Neural progenitor cell (in vitro differentiated cells): ENCODE data around the gene CPOX. TPM values are rescaled to one million over a fixed set of nuclear protein-coding genes. Genes with fewer than 3 reads are reported as not detected.

Experiments
- DNase-seq: peaks from one replicate; pipeline ENCODE4 v3.0.0-alpha.2; 2016; ENCODE audit warnings: low spot score
- H2AFZ ChIP-seq: fragments of 200-600 bp; sonication (generic); replicated peaks from 2 replicates; pipeline ENCODE4 v1.6.1; 2016; ENCODE audit warnings: antibody characterized with exemption
- H3F3A ChIP-seq: fragments of 200-600 bp; sonication (generic); 2 replicates; pipeline ENCODE4 v1.6.1; 2016; ENCODE audit warnings: antibody characterized with exemption, low read depth
- H3K27ac ChIP-seq: fragments of 200-600 bp; sonication (generic); 2 replicates; pipeline ENCODE4 v1.5.1; 2016; ENCODE audit warnings: mild to moderate bottlenecking
- H3K27me3 ChIP-seq: fragments of 200-600 bp; sonication (generic); 2 replicates; pipeline ENCODE4 v1.6.1; 2016; ENCODE audit warnings: mild to moderate bottlenecking, moderate library complexity
- H3K36me3 ChIP-seq: fragments of 200-600 bp; sonication (generic); 2 replicates; pipeline ENCODE4 v1.5.1; 2016
- H3K4me1 ChIP-seq: fragments of 200-600 bp; sonication (generic); 2 replicates; pipeline ENCODE4 v1.6.1; 2016; ENCODE audit warnings: mixed run types
- H3K4me2 ChIP-seq: fragments of 200-600 bp; sonication (generic); 2 replicates; pipeline ENCODE4 v1.6.1; 2016
- H3K4me3 ChIP-seq: fragments of 200-600 bp; sonication (generic); 2 replicates; pipeline ENCODE4 v1.5.1; 2016
- H3K79me2 ChIP-seq: fragments of 200-600 bp; sonication (generic); 2 replicates; pipeline ENCODE4 v1.6.1; 2016; ENCODE audit warnings: low read depth
- H3K9ac ChIP-seq: fragments of 200-600 bp; sonication (generic); 2 replicates; pipeline ENCODE4 v1.6.1; 2016
- H3K9me3 ChIP-seq: fragments of 200-600 bp; sonication (generic); 2 replicates; pipeline ENCODE4 v1.5.1; 2016; ENCODE audit warnings: low read depth
- H4K20me1 ChIP-seq: fragments of 200-600 bp; sonication (generic); 2 replicates; pipeline ENCODE4 v1.6.1; 2016; ENCODE audit warnings: low read depth
- H3K27ac Mint-ChIP-seq: 3 replicates; pipeline ENCODE4 v1.8.0; 2021; ENCODE audit warnings: mixed read lengths
- H3K27me3 Mint-ChIP-seq: 2 replicates; pipeline ENCODE4 v1.8.0; 2022; ENCODE audit warnings: low read depth, mild to moderate bottlenecking, inconsistent platforms, moderate library complexity, mixed read lengths; ENCODE audit not compliant: insufficient read depth
- H3K36me3 Mint-ChIP-seq: 3 replicates; pipeline ENCODE4 v1.8.0; 2021; ENCODE audit warnings: mixed read lengths
- H3K4me1 Mint-ChIP-seq: 3 replicates; pipeline ENCODE4 v1.8.0; 2021; ENCODE audit warnings: mixed read lengths
- H3K4me3 Mint-ChIP-seq: 3 replicates; pipeline ENCODE4 v1.8.0; 2021; ENCODE audit warnings: mild to moderate bottlenecking, moderate library complexity, mixed read lengths
- H3K9me3 Mint-ChIP-seq: 3 replicates; pipeline ENCODE4 v1.8.0; 2020; ENCODE audit warnings: mixed read lengths
- CTCF ChIP-seq: fragments of 200-600 bp; sonication (generic); IDR thresholded peaks from 2 replicates; pipeline ENCODE4 v1.5.1; 2017; ENCODE audit warnings: antibody characterized with exemption, mild to moderate bottlenecking
- EZH2 ChIP-seq: fragments of 200-600 bp; sonication (generic); IDR thresholded peaks from 2 replicates; pipeline ENCODE4 v1.6.1; 2017; ENCODE audit warnings: antibody characterized with exemption, mild to moderate bottlenecking, moderate library complexity
- EZH2phosphoT487 ChIP-seq: fragments of 200-600 bp; sonication (generic); IDR thresholded peaks from 2 replicates; pipeline ENCODE4 v1.6.1; 2017; ENCODE audit warnings: antibody characterized with exemption
- total RNA-seq: library from RNA; depleted of rRNA; stranded (reverse); fragments of >200 nt; gene quantifications from 2 replicates; pipeline ENCODE4 v1.2.3, GENCODE V29; 2015; ENCODE audit warnings: low replicate concordance

Gene CPOX
- total RNA-seq, 1 donor from 2014 or later: 31.3 TPM

GRCh38 chr3:98529856-98530459 is 63.5 kb downstream of the CPOX start:
- no peak overlapping the region for H3K27ac Mint-ChIP-seq
- H3K4me1 Mint-ChIP-seq: peaks cover 3% of the 10 kb centered on the region

More at GRCh38 chr3:98529856-98530459, 63.5 kb downstream of the CPOX start:
- Mint-ChIP-seq H3K4me3 (no peak overlapping the region), H3K27me3 (peaks cover 4% of the 10 kb centered on the region), H3K36me3 (no peaks in the 10 kb centered on the region), H3K9me3 (no peaks in the 10 kb centered on the region)
- no peaks in the 10 kb centered on the region for H3F3A ChIP-seq
- no peak overlapping the region for H3K4me2 ChIP-seq
- peaks cover 57% of the 10 kb centered on the region for H3K27me3 ChIP-seq
- H3K9ac ChIP-seq: no peak overlapping the region
- H3K36me3 ChIP-seq: no peaks in the 10 kb centered on the region
- H3K4me1 ChIP-seq: peaks cover 17% of the 10 kb centered on the region
- H4K20me1 ChIP-seq: peaks cover 4% of the 10 kb centered on the region
- TF ChIP-seq EZH2: no peak
- TF ChIP-seq CTCF: no peak
- no peak for TF ChIP-seq EZH2phosphoT487
- H3K79me2 ChIP-seq: no peaks in the 10 kb centered on the region
- DNase-seq: no peak
- H3K9me3 ChIP-seq: no peaks in the 10 kb centered on the region
- no peak overlapping the region for H3K27ac ChIP-seq
- no peak overlapping the region for H2AFZ ChIP-seq
- no peak overlapping the region for H3K4me3 ChIP-seq

Other genes starting within 250 kb of the CPOX start
- gene OR5K4, start 239.8 kb downstream of the CPOX start, total RNA-seq: not detected in 2 replicates
- gene OR5K3, start 202.9 kb downstream of the CPOX start, total RNA-seq: not detected in 2 replicates
- not detected in 2 replicates for gene OR5K1, start 130.4 kb downstream of the CPOX start, total RNA-seq
- gene OR5K2, start 95.9 kb downstream of the CPOX start, total RNA-seq: not detected in 2 replicates
- gene CLDND1, start 70.7 kb downstream of the CPOX start, total RNA-seq: 110 and 176 TPM in 2 replicates
- not detected in 2 replicates for gene GPR15, start 61.6 kb downstream of the CPOX start, total RNA-seq
- 13.5 and 18.6 TPM in 2 replicates for gene ST3GAL6, start 169.7 kb upstream of the CPOX start, total RNA-seq